Fibroblast of skin of right biceps (primary cell): ENCODE measurements around the gene TMEM178B.
"Not testable (repeated sequence)": the region's sequence is repeated elsewhere in the genome, so short reads cannot be mapped to it uniquely, and the experiment has no call there.

Experiments used
- DNase-seq: peaks from one replicate; pipeline ENCODE4 v3.0.0-alpha.2; 2013

TMEM178B gene

GRCh38 chr7:141073641-141074161, at the start of gene TMEM178B:
Gene TMEM178B, plus strand, starts transcription at chr7:141074064.
- DNase-seq, result no peak

- no peak for DNase-seq
Measured at GRCh38 chr7:141024668-141025067, 49.2 kb upstream of the TMEM178B start.

GRCh38 chr7:141027043-141027442, 46.8 kb upstream of the TMEM178B start:
- no peak for DNase-seq

- no peak for DNase-seq
Measured at GRCh38 chr7:141028767-141029166, 45.1 kb upstream of the TMEM178B start.

GRCh38 chr7:141032539-141033323, 41.1 kb upstream of the TMEM178B start:
- DNase-seq, result not testable (repeated sequence)

GRCh38 chr7:141038100-141038499, 35.8 kb upstream of the TMEM178B start:
- not testable (repeated sequence) for DNase-seq

- no peak for DNase-seq
Measured at GRCh38 chr7:141039376-141039775, 34.5 kb upstream of the TMEM178B start.

DNA sequence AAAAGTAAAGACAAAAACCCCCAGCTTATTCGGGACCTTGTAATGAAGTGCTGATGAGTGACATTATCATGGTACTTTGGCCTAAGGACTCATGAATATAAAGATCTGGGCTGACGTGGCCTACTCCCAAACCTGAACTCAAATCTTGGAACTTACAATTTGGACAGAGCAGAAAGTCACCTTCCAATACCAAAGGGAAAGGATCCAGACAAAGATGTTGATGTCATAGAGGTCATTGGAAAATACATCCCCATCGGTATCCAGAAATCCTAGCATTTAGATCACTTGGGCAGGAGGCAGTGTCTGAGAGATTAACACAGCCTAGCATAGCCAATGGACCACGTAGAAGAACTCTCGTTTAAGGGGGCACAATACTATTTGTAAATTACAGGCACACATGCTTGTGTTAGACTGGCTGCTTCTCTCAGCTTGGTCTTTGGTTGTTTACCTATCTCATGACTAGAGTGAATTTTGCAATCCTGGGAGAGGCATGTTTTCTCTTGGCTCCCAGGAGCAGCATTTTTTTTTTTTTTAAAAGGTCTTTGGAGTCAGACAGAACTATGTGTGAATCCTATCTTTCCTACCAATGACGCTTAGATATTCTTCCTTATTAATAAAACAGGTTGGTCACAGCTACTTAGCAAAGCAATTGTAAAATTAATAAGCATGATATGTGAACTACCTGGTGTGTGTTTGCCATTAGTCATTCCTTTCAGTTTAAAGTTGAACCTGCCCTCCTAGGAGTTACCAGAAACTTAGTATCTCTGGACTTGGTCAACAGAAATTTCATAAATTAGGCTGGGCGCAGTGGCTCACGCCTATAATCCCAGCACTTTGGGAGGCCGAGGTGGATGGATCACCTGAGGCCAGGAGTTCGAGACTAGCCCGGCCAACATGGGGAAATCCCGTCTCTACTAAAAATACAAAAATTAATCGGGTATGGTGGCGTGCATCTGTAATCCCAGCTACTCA, 31.4 kb upstream of the TMEM178B start:
- DNase-seq, result no peak

DNA sequence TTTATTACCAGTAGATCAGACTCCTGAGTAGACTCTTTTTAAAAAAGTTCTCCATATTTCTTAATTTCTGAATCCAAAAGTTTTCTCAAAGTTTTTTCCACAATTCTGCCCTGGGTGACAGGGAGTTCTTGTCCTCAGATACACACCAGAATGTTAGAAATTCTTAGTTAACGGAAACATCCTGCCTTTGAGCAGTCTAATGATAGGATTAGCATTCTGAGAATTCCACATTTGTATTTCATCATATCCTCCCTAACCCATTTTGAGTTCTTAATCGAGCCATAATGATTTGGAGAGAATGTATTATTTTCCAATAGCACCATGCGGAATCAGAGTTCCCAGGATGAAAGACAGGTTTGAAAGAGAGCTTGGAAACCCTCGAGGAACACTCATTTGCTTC, 30.2 kb upstream of the TMEM178B start:
- no peak for DNase-seq

DNA sequence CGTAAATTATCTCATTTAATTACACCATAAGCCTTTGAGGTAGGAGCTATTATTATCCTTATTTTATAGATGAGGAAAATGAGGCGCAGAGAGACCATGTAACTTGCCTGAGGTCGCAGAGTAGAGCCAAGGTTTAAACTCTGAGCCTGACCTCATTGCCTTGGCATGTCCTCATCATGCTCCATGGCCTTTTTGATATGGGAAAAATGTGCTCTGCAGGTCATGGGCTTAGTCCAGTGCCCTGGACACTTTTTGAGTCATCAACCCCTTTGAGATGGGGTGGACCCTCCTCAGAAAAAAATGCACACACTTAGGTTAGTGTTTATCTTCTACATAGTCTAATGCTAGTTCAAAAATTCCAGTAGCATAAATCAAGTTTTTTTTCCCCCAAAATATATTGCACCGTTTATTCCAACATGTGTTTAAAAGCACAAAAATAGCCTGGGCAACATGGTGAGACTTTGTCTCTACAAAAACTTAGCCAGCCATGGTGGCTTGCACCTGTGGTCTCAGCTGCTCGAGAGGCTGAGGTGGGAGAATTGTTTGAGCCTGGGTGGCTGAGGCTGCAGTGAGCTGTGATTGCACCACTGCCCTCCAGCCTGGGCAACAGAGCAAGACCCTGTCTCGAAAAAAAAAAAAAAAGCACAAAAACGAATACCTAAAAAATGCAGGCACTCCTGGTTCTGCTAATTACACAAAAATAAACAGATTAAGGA, 28.6 kb upstream of the TMEM178B start:
- no peak for DNase-seq

DNA sequence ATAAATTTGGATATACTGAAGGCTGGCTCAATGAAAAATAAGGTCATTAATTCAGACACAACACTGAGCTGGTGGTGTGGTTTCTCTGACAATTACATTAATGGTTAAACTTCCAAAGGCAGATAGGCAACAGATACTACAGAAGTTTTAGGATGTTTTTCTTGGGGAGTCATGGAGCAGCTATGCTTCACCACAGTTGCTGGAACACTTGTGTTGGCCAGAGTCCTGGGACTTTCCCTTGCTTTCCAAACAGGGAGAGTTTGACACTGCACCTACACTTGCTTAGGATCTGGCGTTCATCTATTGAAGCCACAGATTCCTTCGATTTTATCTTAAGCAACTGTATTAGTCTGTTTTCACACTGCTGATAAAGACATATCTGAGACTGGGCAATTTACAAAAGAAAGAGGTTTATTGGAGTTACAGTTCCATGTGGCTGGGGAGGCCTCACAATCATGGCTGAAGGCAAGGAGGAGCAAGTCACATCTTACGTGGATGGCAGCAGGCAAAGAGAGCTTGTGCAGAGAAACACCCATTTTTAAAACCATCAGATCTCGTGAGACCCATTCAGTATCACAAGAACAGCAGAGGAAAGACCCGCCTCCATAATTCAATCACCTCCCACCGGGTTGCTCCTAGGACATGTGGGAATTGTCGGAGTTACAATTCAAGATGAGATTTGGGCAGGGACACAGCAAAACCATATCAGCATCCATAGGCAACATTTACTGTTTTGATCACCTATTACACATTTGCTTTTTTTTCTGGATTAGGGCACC, 27.8 kb upstream of the TMEM178B start:
- DNase-seq, result no peak

GRCh38 chr7:141053626-141054025, 20.2 kb upstream of the TMEM178B start:
- DNase-seq, result no peak

DNA sequence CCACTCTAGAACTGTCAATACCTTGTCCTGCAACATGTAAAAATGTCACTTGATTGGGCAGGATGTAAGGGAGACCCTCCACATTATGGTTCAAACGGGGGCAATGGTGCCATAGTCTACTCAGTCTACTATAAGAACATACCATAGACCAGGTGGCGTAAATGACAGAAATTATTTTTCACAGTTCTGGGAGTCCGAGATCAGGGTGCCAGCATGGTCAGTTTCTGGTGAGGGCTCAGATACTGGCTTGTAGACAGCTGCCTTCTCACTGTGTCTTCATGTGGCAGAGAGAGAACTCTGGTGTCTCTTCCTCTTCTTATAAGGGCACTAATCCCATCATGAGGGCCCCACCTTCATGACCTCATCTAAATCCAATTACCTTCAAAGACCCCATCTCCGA, 18.7 kb upstream of the TMEM178B start:
- DNase-seq, result no peak

DNA sequence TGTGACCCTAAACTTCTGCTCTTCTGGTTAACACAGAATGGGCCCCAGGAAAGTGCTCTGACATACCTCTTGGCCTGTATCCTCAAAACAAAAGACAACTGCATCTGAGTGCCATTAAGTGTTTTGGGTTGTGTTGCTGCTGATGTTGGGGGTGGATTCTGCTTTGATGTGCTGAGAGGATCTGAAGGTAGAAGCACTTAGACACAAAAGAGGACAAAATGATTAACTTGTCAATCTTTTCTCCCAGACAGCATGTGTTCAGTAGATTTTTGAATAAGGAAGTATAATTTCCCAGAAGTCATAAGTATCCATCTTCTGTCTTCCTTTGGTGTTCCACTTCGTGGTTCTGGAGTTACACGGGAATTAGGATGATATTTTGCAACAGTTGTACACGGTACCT, 16.1 kb upstream of the TMEM178B start:
- no peak for DNase-seq

GRCh38 chr7:141067856-141068255, 6.0 kb upstream of the TMEM178B start:
- DNase-seq, result not testable (repeated sequence)

GRCh38 chr7:141071260-141071854, 2.5 kb upstream of the TMEM178B start:
- no peak for DNase-seq

DNA sequence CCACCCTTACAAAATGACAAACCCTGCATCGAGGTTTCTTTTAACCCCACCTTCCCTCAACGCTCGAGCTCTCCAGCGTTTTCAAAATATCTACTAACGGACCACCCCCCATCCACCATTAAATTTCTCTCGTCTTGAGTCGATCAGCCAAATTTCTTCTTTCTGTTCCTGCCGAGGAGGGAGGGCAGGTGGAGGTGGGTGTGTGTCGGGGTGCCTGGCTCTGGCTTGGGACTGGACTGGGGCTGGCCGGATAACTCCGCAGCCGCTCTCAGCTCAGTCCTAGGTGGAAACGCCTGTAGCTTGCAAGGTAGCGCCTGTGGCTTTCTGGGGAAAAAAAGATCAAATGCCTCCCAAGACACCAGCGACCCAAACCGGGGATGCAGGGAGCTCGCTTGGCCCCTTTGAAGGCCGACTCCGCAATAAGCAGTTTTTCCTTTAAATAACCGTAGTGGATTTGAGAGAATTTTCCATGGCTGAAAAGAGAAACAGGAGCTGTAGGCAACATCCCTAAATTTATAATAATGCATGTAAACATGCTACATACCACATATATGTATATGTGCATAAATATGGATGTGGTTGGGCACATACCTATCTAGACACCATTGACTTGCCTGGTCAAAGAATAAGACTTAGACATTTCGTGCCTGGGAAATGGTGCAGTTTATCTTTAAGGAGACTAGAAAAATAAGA, 1.9 kb upstream of the TMEM178B start:
- DNase-seq, result no peak

DNA sequence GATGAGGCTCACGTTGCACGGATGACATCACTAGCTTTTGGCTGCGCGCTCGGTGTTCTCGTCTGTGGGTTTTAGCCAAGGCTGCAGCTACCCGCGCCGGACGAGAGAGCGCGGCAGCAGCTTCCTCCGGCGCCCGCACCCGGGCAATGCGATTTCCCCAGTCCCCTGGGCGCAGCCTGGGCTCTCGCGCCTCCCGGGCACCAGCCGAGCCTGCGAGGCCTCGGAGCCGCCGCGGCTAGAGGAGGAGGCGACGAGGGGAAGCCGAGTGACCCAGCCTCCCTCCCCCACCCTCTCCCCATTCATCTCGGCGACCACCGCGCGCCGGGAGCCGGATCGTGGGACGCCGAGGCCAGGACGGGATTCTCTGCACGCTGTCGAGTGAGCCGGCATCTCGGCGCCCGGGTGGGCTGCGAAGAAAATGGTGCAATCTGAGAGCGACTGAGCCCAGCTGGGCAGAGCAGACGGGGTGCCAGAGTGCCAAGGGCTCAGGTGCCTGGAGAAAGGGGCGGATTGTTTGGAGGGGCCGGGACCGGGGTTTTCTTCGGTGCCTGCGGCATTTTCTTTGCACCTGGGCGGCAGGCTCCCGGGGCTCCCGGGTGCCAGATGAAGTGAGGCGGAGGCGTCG, 1.2 kb upstream of the TMEM178B start:
- DNase-seq, result peak; percentile 50

GRCh38 chr7:141073173-141073640, 657 bp upstream of the TMEM178B start:
- DNase-seq, result peak; percentile 18
